ENCODE results near the gene FILIP1L.

DNA sequence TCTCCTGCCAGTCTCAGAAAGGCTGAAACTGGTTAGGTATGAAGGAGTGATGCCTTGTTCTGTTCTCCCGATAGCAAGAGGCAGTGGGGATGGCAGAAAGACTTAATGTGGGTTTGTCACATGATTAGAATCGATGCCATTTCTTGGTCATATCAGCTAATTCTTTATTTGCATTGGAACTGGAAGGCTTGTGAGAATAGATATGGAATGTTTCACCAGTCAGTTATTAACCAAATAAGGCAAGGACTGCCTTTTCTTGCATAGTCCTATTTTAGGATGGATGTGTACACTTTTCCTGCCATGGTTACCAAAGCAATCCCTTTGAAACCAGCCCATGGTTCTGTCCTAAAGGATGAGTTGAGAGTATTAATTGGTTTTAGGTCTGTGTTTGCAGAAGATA lies 33.7 kb downstream of the FILIP1L start:
- no peak for TF ChIP-seq RARB (CRISPR knock-in tag; IDR thresholded peaks at IDR 0.05)
- TF ChIP-seq, protein P1, sequence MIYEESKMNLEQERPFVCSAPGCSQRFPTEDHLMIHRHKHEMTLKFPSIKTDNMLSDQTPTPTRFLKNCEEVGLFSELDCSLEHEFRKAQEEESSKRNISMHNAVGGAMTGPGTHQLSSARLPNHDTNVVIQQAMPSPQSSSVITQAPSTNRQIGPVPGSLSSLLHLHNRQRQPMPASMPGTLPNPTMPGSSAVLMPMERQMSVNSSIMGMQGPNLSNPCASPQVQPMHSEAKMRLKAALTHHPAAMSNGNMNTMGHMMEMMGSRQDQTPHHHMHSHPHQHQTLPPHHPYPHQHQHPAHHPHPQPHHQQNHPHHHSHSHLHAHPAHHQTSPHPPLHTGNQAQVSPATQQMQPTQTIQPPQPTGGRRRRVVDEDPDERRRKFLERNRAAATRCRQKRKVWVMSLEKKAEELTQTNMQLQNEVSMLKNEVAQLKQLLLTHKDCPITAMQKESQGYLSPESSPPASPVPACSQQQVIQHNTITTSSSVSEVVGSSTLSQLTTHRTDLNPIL (CRISPR knock-in tag; IDR thresholded peaks at IDR 0.05; ENCODE audit: low read depth), result no peak
